Measurements from ENCODE around the gene AFF3.

GRCh38 chr2:99672766-99673350 is 469.5 kb downstream of the AFF3 start:
- TF ChIP-seq CTCF (conservative IDR thresholded peaks at IDR 0.05) (no peak), EZH2 (IDR thresholded peaks at IDR 0.05; ENCODE audit: low read depth) (no peak)

Data from PC-9 (cell line).